H9 (cell line): ENCODE results near the gene DLG2. TPM values are rescaled to one million over a fixed set of nuclear protein-coding genes. Genes with fewer than 3 reads are reported as not detected.

Experiments used
- DNase-seq: peaks from one replicate; pipeline ENCODE4 v3.0.0-alpha.2; 2017
- H2AFZ ChIP-seq: one replicate; pipeline ENCODE4 v1.6.1; 2013; ENCODE audit warnings: mild to moderate bottlenecking, low read length, control low read depth, moderate library complexity
- H2AK5ac ChIP-seq: 2 replicates; pipeline ENCODE4 v1.6.1; 2013; ENCODE audit warnings: low read length, control low read depth, mixed read lengths; ENCODE audit not compliant: insufficient read length
- H2BK120ac ChIP-seq: one replicate; pipeline ENCODE4 v1.6.1; 2013; ENCODE audit warnings: low read depth, mild to moderate bottlenecking, low read length, control low read depth, inconsistent platforms; ENCODE audit not compliant: poor library complexity, severe bottlenecking
- H2BK12ac ChIP-seq: 2 replicates; pipeline ENCODE4 v1.6.1; 2013; ENCODE audit warnings: low read length, control low read depth, mixed read lengths, low read depth; ENCODE audit not compliant: insufficient read length
- H2BK15ac ChIP-seq: 2 replicates; pipeline ENCODE4 v1.6.1; 2013; ENCODE audit warnings: low read depth, low read length, control low read depth
- H2BK20ac ChIP-seq: one replicate; pipeline ENCODE4 v1.6.1; 2013; ENCODE audit warnings: low read depth, mild to moderate bottlenecking, low read length, control low read depth, inconsistent platforms; ENCODE audit not compliant: poor library complexity, severe bottlenecking
- H2BK5ac ChIP-seq: 2 replicates; pipeline ENCODE4 v1.6.1; 2013; ENCODE audit warnings: low read length, control low read depth, mixed read lengths; ENCODE audit not compliant: insufficient read length
- H3K14ac ChIP-seq: 2 replicates; pipeline ENCODE4 v1.6.1; 2013; ENCODE audit warnings: low read length, control low read depth; ENCODE audit not compliant: insufficient read depth
- H3K18ac ChIP-seq: 2 replicates; pipeline ENCODE4 v1.6.1; 2013; ENCODE audit warnings: low read depth, mild to moderate bottlenecking, mixed read lengths, low read length, control low read depth; ENCODE audit not compliant: insufficient read length
- H3K23ac ChIP-seq: 2 replicates; pipeline ENCODE4 v1.6.1; 2013; ENCODE audit warnings: low read length, control low read depth, mixed read lengths, low read depth; ENCODE audit not compliant: insufficient read length
- H3K23me2 ChIP-seq: 2 replicates; pipeline ENCODE4 v1.6.1; 2013; ENCODE audit warnings: low read depth, mild to moderate bottlenecking, mixed read lengths, low read length, control low read depth; ENCODE audit not compliant: insufficient read length, poor library complexity, severe bottlenecking
- H3K27ac ChIP-seq: 2 replicates; pipeline ENCODE4 v1.5.1; 2013; ENCODE audit warnings: low read length, control low read depth, mixed read lengths, low read depth; ENCODE audit not compliant: insufficient read length
- H3K27me3 ChIP-seq: 2 replicates; pipeline ENCODE4 v1.6.1; 2013; ENCODE audit warnings: low read length, control low read depth, inconsistent platforms; ENCODE audit not compliant: insufficient read depth
- H3K4ac ChIP-seq: 2 replicates; pipeline ENCODE4 v1.6.1; 2013; ENCODE audit warnings: low read depth, mild to moderate bottlenecking, control low read depth, inconsistent platforms, low read length, moderate library complexity
- H3K4me1 ChIP-seq: 2 replicates; pipeline ENCODE4 v1.6.1; 2013; ENCODE audit warnings: low read length, control low read depth, inconsistent platforms; ENCODE audit not compliant: insufficient read depth
- H3K4me2 ChIP-seq: 2 replicates; pipeline ENCODE4 v1.6.1; 2013; ENCODE audit warnings: low read length, control low read depth, mixed read lengths; ENCODE audit not compliant: insufficient read length, insufficient read depth
- H3K56ac ChIP-seq: 2 replicates; pipeline ENCODE4 v1.6.1; 2013; ENCODE audit warnings: low read depth, mild to moderate bottlenecking, mixed read lengths, low read length, control low read depth; ENCODE audit not compliant: insufficient read length
- H3K79me1 ChIP-seq: 2 replicates; pipeline ENCODE4 v1.6.1; 2013; ENCODE audit warnings: low read depth, mild to moderate bottlenecking, moderate library complexity, low read length, control low read depth, inconsistent platforms; ENCODE audit not compliant: insufficient read depth, poor library complexity, severe bottlenecking
- H3K79me2 ChIP-seq: 2 replicates; pipeline ENCODE4 v1.6.1; 2013; ENCODE audit warnings: low read length, control low read depth, inconsistent platforms; ENCODE audit not compliant: insufficient read depth
- H3K9ac ChIP-seq: 2 replicates; pipeline ENCODE4 v1.6.1; 2013; ENCODE audit warnings: low read length, control low read depth, mixed read lengths; ENCODE audit not compliant: insufficient read length; ENCODE audit errors: extremely low read depth
- H3K9me3 ChIP-seq: one replicate; pipeline ENCODE4 v1.6.1; 2013; ENCODE audit warnings: low read depth, low read length, inconsistent platforms; ENCODE audit not compliant: control insufficient read depth
- H3T11ph ChIP-seq: one replicate; pipeline ENCODE4 v1.6.1; 2013; ENCODE audit warnings: mild to moderate bottlenecking, low read length, control low read depth, inconsistent platforms
- H4K20me1 ChIP-seq: one replicate; pipeline ENCODE4 v1.6.1; 2013; ENCODE audit not compliant: control insufficient read depth, insufficient read length, insufficient read depth
- H4K5ac ChIP-seq: 2 replicates; pipeline ENCODE4 v1.6.1; 2013; ENCODE audit warnings: low read depth, mild to moderate bottlenecking, mixed read lengths, low read length, control low read depth; ENCODE audit not compliant: insufficient read length
- H4K8ac ChIP-seq: replicated peaks from 2 replicates; pipeline ENCODE4 v1.6.1; 2013; ENCODE audit warnings: low read length, control low read depth, mixed read lengths, low read depth; ENCODE audit not compliant: insufficient read length
- H4K91ac ChIP-seq: 2 replicates; pipeline ENCODE4 v1.6.1; 2013; ENCODE audit warnings: low read depth, mild to moderate bottlenecking, moderate library complexity, mixed read lengths, low read length, control low read depth; ENCODE audit not compliant: insufficient read length
- H3K27ac Mint-ChIP-seq, 3 experiments: 2 replicates in 2 of 3; 3 replicates in 1 of 3; pipeline ENCODE4 v1.8.0; 2020 to 2021; ENCODE audit warnings: mixed read lengths in 3 of 3, mild to moderate bottlenecking in 1 of 3, moderate library complexity in 1 of 3
- H3K27me3 Mint-ChIP-seq: 2 replicates; pipeline ENCODE4 v1.8.0; 2021; ENCODE audit warnings: low read depth, mild to moderate bottlenecking, moderate library complexity, mixed read lengths
- H3K36me3 Mint-ChIP-seq, 3 experiments: 2 replicates in 2 of 3; 3 replicates in 1 of 3; pipeline ENCODE4 v1.8.0; 2020 to 2021; ENCODE audit warnings: low read depth in 3 of 3, mixed read lengths in 3 of 3; ENCODE audit not compliant: insufficient read depth in 1 of 3
- H3K4me1 Mint-ChIP-seq, 2 experiments: 2 replicates each; pipeline ENCODE4 v1.8.0; 2020; ENCODE audit warnings: mixed read lengths in 2 of 2
- H3K4me3 Mint-ChIP-seq, 2 experiments: 2 replicates in 1 of 2; 3 replicates in 1 of 2; pipeline ENCODE4 v1.8.0; 2020 to 2021; ENCODE audit warnings: mild to moderate bottlenecking in 2 of 2, mixed read lengths in 2 of 2, moderate library complexity in 1 of 2
- H3K9me3 Mint-ChIP-seq, 2 experiments: 2 replicates in 1 of 2; 3 replicates in 1 of 2; pipeline ENCODE4 v1.8.0; 2020; ENCODE audit warnings: mild to moderate bottlenecking in 2 of 2, mixed read lengths in 2 of 2, moderate library complexity in 1 of 2
- WGBS: extraction: QIAGEN DNeasy Blood & Tissue Kit; methylation state at CpG from one replicate; pipeline ENCODE4 v1.1.7; 2013; ENCODE audit warnings: missing lambda C conversion rate, low lambda C conversion rate, mixed read lengths; ENCODE audit not compliant: insufficient read length; ENCODE audit errors: extremely low coverage; 5-methylcytosine and 5-hydroxymethylcytosine counted together
- total RNA-seq: library from RNA; stranded (reverse); gene quantifications from 2 replicates; pipeline ENCODE4 v1.2.1, GENCODE V29; 2021
- TF ChIP-seq, protein P1 (sequence below): fragments of 200-600 bp; sonication (generic); conservative IDR thresholded peaks from 3 replicates; pipeline ENCODE4 v1.8.0; 2021; ENCODE audit warnings: antibody characterized with exemption, mild to moderate bottlenecking

The DLG2 gene
- total RNA-seq, 1 experiment from 2014 or later: 8.0 TPM

DNA sequence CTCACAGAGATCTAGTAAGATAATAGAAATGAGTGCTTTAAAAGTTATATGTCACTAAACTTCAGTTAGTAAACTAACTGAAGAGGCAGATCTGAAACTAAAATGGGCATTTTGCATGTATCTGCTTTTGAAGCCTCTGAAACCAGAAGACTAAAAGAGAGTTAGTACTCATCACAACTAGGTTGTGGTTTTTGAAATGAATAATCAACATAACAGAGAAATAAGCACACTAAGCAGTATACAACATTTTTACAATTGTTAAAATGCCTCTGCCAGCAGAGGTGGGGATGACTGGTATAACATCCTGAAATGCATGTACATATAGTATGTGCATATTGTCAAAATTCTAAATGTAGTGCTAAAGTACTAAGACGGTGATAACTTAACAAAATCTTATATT lies 564.5 kb downstream of the DLG2 start:
- no CpG with 5 or more reads among the region's 1 CpG for WGBS

More for the DNA sequence above, 564.5 kb downstream of the DLG2 start:
- H2BK12ac ChIP-seq: no peak overlapping the region
- H3K79me1 ChIP-seq: no peaks in the 10 kb centered on the region
- H3K9me3 ChIP-seq: no peaks in the 10 kb centered on the region
- H4K5ac ChIP-seq: no peak overlapping the region
- Mint-ChIP-seq H3K4me1 (no peaks in the 10 kb centered on the region), H3K9me3 (no peaks in the 10 kb centered on the region), H3K4me3 (no peak overlapping the region), H3K36me3 (no peaks in the 10 kb centered on the region), H3K27ac (no peak overlapping the region), H3K27me3 (no peaks in the 10 kb centered on the region)
- no peaks in the 10 kb centered on the region for H4K20me1 ChIP-seq
- no peak overlapping the region for H3K4me2 ChIP-seq
- H3K9ac ChIP-seq: no peak overlapping the region
- H2BK20ac ChIP-seq: no peak overlapping the region
- H3K4me1 ChIP-seq: no peaks in the 10 kb centered on the region
- DNase-seq: no peak
- no peak overlapping the region for H2AK5ac ChIP-seq
- no peak overlapping the region for H3K23ac ChIP-seq
- no peak overlapping the region for H3K4ac ChIP-seq
- H3K79me2 ChIP-seq: no peaks in the 10 kb centered on the region
- H2BK5ac ChIP-seq: no peak overlapping the region
- no peak overlapping the region for H4K8ac ChIP-seq
- TF ChIP-seq, protein P1, sequence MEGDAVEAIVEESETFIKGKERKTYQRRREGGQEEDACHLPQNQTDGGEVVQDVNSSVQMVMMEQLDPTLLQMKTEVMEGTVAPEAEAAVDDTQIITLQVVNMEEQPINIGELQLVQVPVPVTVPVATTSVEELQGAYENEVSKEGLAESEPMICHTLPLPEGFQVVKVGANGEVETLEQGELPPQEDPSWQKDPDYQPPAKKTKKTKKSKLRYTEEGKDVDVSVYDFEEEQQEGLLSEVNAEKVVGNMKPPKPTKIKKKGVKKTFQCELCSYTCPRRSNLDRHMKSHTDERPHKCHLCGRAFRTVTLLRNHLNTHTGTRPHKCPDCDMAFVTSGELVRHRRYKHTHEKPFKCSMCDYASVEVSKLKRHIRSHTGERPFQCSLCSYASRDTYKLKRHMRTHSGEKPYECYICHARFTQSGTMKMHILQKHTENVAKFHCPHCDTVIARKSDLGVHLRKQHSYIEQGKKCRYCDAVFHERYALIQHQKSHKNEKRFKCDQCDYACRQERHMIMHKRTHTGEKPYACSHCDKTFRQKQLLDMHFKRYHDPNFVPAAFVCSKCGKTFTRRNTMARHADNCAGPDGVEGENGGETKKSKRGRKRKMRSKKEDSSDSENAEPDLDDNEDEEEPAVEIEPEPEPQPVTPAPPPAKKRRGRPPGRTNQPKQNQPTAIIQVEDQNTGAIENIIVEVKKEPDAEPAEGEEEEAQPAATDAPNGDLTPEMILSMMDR: no peak
- no peaks in the 10 kb centered on the region for H3K27me3 ChIP-seq
- no peak overlapping the region for H2AFZ ChIP-seq
- no peak overlapping the region for H2BK15ac ChIP-seq
- H2BK120ac ChIP-seq: no peak overlapping the region
- H3K56ac ChIP-seq: no peak overlapping the region
- no peaks in the 10 kb centered on the region for H3K23me2 ChIP-seq
- H3K14ac ChIP-seq: no peak overlapping the region
- H3K27ac ChIP-seq: no peak overlapping the region
- H3T11ph ChIP-seq: no peak overlapping the region
- no peak overlapping the region for H4K91ac ChIP-seq
- no peak overlapping the region for H3K18ac ChIP-seq
